ENCODE measurements around the gene ZBTB20.

Gene ZBTB20

GRCh38 chr3:114671741-114672510 lies 475.2 kb downstream of the ZBTB20 start:
- DNase-seq (ENCODE audit: low spot score): no peak

- no peak for DNase-seq (ENCODE audit: low spot score)
These were observed 477.5 kb downstream of the ZBTB20 start for GRCh38 chr3:114669614-114670013.

GRCh38 chr3:114668099-114668498 lies 479.0 kb downstream of the ZBTB20 start:
- no peak for DNase-seq (ENCODE audit: low spot score)

GRCh38 chr3:114666623-114667022 lies 480.5 kb downstream of the ZBTB20 start:
- no peak for DNase-seq (ENCODE audit: low spot score)

DNA sequence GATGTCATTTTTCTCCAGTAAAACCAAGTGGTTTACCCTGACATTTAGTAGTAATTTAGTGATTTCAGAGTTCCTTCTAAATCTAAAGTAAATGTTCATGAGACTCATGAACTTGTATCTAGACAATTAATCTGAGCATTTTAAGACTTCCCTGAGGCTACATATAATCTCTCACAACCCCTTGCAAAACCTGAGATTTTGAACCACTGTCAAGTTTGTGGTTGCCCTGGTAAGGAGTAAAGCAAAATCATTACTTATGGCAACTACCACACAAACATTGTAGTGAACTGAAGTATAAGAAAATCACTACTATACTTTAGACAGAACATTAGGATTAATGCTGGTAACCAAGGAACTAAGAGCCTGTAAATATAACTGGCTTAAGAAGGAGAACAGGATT lies 483.1 kb downstream of the ZBTB20 start:
- no peak for DNase-seq (ENCODE audit: low spot score)

DNA sequence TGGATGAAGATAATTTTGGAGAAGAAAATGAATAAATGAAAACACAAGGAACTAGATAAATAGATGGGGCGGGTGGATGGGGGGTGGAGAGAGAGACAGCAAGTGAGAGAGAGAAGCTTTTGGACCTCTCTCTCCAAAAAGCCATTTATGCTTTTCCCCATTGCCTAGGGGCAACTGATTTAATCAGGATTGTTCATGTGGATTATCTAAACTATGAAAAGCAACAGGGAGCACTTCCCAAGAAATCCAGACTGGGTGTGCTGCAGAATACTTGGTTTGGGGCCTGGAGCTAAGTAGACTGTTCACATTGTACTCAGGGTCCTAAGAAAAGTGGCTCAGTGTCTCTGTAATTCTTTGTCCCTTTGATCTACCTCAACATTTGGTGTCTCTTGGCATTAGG lies 486.3 kb downstream of the ZBTB20 start:
- DNase-seq (ENCODE audit: low spot score): no peak

DNA sequence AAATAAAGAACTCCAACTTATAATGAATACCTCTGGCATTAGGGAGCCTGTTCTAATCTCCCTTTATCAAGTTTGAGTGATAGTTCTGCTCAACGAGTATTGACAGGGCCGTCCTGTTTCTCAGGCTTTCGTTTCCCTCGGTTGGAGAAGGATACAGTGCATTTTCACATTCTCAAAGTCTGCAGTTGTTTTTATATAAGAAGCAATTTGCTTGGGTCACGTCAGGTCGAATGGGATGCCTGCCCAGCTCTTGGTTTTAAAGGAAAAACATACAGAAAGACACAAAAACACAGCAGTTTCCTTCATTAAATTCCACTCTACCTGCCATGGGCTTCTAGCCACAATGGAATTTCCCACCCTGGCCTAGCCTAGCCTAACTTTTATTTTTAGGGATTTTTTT lies 487.0 kb downstream of the ZBTB20 start:
- DNase-seq (ENCODE audit: low spot score): peak; percentile 15

DNA sequence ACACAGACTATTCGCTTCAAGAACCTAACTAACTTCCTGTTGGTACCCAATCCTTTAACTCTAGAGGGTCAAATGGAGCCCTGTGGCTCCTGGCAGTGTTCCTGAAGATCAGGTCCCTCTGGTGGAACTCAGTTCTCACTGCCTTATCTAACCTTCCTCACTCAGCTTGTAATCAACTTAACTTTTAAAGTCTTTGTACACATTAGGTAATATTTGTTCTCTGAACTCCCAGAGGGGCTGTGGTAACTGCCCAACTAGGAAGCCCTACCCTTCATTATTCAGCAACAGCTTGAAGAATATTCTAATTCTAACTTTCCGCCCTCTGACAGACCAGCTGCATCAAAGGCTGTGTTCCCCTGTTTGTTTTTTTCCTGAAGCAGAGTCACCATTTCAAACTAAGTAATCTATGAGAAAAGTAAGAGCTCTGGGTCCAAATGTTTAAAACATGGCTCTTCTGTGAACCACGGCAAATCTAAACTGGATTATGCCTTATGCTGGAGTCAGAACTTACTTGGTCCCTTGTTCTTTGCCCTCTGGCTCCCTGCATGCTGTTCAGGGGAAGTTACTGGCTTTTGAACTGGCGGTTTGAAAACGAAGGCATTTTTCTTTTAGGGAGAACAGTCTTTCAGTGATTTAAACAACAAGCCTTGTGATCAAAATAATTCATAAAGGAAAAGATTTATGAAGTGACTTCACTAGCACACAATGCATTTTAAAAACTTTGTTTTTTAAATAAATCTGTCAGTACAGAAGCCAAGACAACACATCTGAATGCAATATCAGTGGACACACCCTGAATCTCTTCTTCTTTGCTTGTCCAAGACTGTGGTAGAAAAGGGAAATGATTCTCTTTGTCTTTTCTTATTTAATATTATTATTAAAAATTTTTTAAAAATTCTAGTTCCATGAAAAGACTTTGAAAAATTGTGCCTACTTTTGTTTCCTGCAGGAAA lies 487.7 kb downstream of the ZBTB20 start:
- DNase-seq (ENCODE audit: low spot score): peak; percentile 10

DNA sequence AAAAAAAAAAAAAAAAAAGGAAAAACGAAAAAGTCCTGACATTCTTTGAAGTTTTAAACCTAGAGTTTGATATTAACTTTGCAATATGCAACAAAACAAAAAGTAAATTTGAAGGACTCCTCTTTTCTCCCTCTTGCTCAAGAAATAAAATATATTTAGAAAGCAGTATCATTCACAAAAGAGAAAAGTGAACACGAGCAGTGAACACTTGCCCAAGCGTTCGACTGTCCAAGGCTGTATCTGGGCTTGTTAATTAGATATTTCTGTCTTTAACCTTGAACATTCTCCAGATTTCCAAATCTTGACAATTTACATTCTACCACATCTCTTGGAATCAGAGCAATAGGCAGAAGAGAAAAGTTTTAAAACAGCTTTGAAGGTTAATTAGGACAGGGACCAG lies 495.5 kb downstream of the ZBTB20 start:
- DNase-seq (ENCODE audit: low spot score): no peak

DNA sequence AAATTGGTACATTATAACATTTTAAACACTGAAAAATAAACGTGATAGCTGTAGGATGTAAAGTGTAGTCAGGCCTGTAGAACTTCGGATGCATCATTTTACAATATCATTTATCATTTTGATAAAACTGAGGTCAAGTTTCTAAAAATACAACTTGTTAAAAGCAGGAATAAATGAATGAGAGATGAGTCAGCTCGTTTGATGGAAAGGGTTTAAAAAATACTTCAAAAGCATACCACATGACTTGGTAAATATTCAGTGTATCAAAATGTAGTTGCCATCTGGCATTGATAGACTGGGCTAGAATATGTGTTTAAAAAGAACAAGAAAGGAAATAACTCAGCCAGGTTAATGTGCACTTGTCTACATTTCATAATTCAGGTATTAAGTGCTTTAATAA lies 496.3 kb downstream of the ZBTB20 start:
- DNase-seq (ENCODE audit: low spot score): peak; percentile 32

DNA sequence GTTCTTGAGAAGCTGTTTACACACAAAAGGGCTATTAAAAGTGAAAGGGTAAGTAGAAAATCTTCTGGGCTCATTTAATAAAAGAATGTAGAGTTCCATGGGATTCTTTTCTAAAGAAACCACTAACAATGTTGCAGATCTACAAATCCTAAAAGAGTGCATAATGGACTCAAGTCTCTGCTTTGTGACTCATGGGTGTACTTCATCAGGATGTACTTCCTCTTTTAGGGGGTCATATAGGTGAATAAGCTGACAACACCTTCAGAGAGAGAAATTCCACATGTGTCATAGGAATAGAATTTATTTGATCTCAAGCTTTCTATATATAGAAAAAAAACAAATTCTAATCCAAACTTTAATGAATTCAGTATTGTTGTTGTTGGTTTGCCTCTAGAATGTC lies 497.8 kb downstream of the ZBTB20 start:
- DNase-seq (ENCODE audit: low spot score): no peak

GRCh38 chr3:114646526-114646925 lies 500.6 kb downstream of the ZBTB20 start:
- DNase-seq (ENCODE audit: low spot score): no peak

- DNase-seq (ENCODE audit: low spot score): no peak
These were observed 501.7 kb downstream of the ZBTB20 start for GRCh38 chr3:114645392-114645791.

GRCh38 chr3:114644367-114644766 lies 502.7 kb downstream of the ZBTB20 start:
- DNase-seq (ENCODE audit: low spot score): no peak

- DNase-seq (ENCODE audit: low spot score): no peak
These were observed 503.9 kb downstream of the ZBTB20 start for GRCh38 chr3:114642951-114643741.

- no peak for DNase-seq (ENCODE audit: low spot score)
These were observed 507.0 kb downstream of the ZBTB20 start for GRCh38 chr3:114640126-114640525.

DNA sequence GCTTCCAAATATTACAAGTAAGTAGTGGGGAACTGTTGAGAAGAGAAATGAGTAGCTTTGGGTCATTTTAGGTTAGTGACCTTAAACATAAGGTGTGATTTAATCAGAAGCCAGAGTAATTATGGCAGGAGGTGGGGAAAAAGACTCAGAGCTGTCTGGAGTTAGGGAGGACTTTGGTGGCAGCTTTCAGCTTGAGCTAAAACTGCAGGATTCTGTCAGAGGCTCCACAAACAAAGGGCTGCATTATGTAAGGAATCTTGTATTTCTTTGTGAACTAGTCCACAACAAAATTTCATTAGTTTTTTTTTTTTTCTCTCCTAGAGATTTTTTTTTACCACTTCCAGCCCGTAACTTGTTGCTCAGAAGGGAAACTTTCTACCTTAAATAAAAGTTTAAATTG lies 507.9 kb downstream of the ZBTB20 start:
- no peak for DNase-seq (ENCODE audit: low spot score)

- DNase-seq (ENCODE audit: low spot score): no peak
These were observed 511.2 kb downstream of the ZBTB20 start for GRCh38 chr3:114635878-114636277.

GRCh38 chr3:114634635-114635034 lies 512.5 kb downstream of the ZBTB20 start:
- DNase-seq (ENCODE audit: low spot score): no peak

DNA sequence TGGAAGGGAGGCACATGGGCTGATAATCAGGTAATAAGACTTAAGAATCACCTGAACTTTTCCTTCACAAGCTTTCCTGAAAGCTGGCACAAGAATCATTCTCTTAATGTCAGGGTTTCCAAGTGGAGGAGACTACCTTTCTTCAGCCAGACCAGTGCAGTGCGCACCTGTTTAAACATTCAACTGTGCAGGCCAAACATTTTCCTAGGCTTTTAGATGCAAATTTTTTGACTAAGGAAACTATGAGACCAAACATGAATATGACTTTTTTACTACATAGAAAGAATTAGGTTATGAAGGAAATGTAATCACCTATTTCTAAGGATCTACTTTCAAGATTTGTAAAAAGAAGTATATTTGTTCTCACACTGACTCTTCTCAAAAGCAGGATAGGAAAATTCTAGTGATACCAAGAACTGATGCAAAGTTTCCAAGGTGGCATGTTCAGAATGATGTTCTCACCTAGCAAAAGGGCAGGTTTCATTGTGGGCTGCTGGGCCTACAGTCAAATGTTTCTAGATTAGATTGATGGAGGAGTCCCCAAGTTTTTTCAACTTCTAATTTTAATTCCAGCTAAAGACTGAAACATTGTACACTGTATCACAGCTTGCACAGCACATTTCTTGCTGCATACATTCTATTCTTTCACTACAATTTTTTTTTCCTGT lies 514.2 kb downstream of the ZBTB20 start:
- DNase-seq (ENCODE audit: low spot score): no peak

DNA sequence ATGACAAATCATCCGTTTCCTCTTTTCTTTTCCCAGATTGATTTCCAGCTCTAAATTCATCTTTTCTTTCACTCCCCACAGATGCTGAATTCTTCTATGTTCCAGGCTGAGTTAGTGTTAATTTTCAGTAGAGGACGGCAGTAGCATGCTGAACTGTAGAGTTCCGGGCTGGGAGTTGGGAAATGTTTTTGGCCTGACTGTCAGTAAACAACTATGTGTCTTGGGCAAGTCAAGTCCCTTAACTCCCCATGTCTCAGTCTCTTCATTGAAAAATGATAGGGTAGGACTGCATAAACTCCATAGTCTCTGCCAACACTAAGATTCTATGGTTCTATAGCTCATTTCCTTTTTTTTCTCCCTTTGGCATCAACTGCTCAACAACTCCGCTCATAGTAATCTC lies 519.3 kb downstream of the ZBTB20 start:
- DNase-seq (ENCODE audit: low spot score): peak; percentile 52

DNA sequence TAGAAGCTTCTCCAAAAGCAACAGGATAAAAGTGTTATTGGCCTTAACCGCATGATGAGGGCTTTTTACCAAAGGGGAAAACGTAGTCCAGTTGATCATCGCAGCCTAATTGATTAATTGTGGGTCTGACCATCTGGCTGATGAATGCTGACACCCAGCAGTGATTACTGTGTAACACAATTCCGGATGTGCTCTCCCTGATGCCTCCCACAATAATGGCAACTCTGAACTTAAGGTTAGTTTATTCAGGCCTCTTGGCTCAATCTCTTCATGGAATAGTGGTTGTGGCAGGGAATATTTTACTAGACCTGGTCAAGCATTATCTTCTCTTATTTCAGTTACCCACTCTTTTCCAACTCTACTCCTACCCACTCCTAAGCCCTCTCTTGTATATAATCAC lies 520.3 kb downstream of the ZBTB20 start:
- DNase-seq (ENCODE audit: low spot score): no peak
